NCI-H2107 (cell line): ENCODE measurements around the gene ADCY2.

Source experiments
- DNase-seq: peaks from one replicate; lab custom pipeline; 2025; lab: John Stamatoyannopoulos, UW

The ADCY2 gene

GRCh38 chr5:7445068-7445467 is 49.1 kb downstream of the ADCY2 start:
- no peak for DNase-seq

- DNase-seq, result no peak
Observed at GRCh38 chr5:7445831-7446230, 49.9 kb downstream of the ADCY2 start.

- no peak for DNase-seq
Observed at GRCh38 chr5:7446913-7447312, 51.0 kb downstream of the ADCY2 start.

GRCh38 chr5:7453947-7454346 is 58.0 kb downstream of the ADCY2 start:
- no peak for DNase-seq

GRCh38 chr5:7456206-7456605 is 60.3 kb downstream of the ADCY2 start:
- no peak for DNase-seq

GRCh38 chr5:7461371-7461770 is 65.4 kb downstream of the ADCY2 start:
- no peak for DNase-seq

GRCh38 chr5:7462758-7463157 is 66.8 kb downstream of the ADCY2 start:
- DNase-seq, result no peak

GRCh38 chr5:7464182-7464581 is 68.2 kb downstream of the ADCY2 start:
- no peak for DNase-seq

GRCh38 chr5:7467179-7467578 is 71.2 kb downstream of the ADCY2 start:
- no peak for DNase-seq

GRCh38 chr5:7468742-7469141 is 72.8 kb downstream of the ADCY2 start:
- DNase-seq, result no peak

- no peak for DNase-seq
Observed at GRCh38 chr5:7471710-7472109, 75.8 kb downstream of the ADCY2 start.

GRCh38 chr5:7473115-7473514 is 77.2 kb downstream of the ADCY2 start:
- no peak for DNase-seq

- no peak for DNase-seq
Observed at GRCh38 chr5:7473668-7474215, 77.8 kb downstream of the ADCY2 start.

GRCh38 chr5:7474821-7475403 is 79.0 kb downstream of the ADCY2 start:
- no peak for DNase-seq

GRCh38 chr5:7478459-7478858 is 82.5 kb downstream of the ADCY2 start:
- no peak for DNase-seq

GRCh38 chr5:7488734-7489133 is 92.8 kb downstream of the ADCY2 start:
- DNase-seq, result no peak

- no peak for DNase-seq
Observed at GRCh38 chr5:7492371-7492770, 96.4 kb downstream of the ADCY2 start.

- DNase-seq, result peak; percentile 15
Observed at GRCh38 chr5:7493081-7493480, 97.1 kb downstream of the ADCY2 start.

- no peak for DNase-seq
Observed at GRCh38 chr5:7493622-7494021, 97.7 kb downstream of the ADCY2 start.

- peak; percentile 65 for DNase-seq
Observed at GRCh38 chr5:7494481-7495130, 98.7 kb downstream of the ADCY2 start.

- DNase-seq, result no peak
Observed at GRCh38 chr5:7495131-7495517, 99.2 kb downstream of the ADCY2 start.

- DNase-seq, result no peak
Observed at GRCh38 chr5:7500256-7500655, 104.3 kb downstream of the ADCY2 start.

GRCh38 chr5:7501061-7501460 is 105.1 kb downstream of the ADCY2 start:
- DNase-seq, result no peak

GRCh38 chr5:7503564-7503963 is 107.6 kb downstream of the ADCY2 start:
- no peak for DNase-seq
